ENCODE results near the gene PRM1. TPM values are rescaled to one million over a fixed set of nuclear protein-coding genes. Genes with fewer than 3 reads are reported as not detected.

The PRM1 gene
- total and polyA plus RNA-seq, 2 of the 13 experiments (the other 11 are each of a cell fraction or from before 2014, with no cell fraction given) = not detected

DNA sequence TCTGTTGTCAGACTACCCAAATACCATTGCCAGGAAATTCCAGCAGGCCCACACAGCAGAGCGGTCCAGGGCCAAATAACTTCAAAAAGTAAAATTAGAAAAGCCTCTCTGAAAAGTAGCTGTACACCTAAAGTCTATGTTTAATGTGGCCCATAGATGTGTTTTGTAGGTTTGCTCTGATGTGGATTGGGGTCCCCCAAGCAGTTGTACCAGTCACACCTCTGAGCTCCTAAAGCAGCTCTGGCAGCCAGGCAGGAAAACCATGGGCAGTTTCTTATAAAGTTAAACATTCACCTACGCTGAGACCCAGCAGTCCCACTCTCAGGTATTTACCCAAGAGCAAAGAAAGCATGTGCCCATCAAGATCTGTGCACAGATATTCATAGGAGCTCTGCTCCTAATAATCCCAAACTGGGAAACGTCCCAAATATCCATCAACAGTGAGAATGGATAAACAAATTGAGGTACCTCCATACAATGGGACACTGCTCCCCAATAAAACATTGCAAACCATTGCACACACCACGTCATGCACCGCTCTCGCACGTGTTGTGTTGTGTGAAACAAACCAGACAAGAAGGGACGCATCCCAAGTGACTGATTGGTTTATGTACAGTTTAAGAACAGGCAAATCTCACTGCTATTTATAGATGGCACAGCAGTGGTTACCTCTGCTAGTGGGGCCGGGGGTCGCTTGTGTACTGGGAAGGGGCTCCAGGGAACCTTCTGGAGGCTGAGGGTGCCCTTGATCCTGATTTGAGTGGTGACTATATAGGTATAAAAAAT is 15.8 kb upstream of the PRM1 start (continued):
- TF ChIP-seq, protein P1, sequence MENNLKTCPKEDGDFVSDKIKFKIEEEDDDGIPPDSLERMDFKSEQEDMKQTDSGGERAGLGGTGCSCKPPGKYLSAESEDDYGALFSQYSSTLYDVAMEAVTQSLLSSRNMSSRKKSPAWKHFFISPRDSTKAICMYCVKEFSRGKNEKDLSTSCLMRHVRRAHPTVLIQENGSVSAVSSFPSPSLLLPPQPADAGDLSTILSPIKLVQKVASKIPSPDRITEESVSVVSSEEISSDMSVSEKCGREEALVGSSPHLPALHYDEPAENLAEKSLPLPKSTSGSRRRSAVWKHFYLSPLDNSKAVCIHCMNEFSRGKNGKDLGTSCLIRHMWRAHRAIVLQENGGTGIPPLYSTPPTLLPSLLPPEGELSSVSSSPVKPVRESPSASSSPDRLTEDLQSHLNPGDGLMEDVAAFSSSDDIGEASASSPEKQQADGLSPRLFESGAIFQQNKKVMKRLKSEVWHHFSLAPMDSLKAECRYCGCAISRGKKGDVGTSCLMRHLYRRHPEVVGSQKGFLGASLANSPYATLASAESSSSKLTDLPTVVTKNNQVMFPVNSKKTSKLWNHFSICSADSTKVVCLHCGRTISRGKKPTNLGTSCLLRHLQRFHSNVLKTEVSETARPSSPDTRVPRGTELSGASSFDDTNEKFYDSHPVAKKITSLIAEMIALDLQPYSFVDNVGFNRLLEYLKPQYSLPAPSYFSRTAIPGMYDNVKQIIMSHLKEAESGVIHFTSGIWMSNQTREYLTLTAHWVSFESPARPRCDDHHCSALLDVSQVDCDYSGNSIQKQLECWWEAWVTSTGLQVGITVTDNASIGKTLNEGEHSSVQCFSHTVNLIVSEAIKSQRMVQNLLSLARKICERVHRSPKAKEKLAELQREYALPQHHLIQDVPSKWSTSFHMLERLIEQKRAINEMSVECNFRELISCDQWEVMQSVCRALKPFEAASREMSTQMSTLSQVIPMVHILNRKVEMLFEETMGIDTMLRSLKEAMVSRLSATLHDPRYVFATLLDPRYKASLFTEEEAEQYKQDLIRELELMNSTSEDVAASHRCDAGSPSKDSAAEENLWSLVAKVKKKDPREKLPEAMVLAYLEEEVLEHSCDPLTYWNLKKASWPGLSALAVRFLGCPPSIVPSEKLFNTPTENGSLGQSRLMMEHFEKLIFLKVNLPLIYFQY (CRISPR knock-in tag; IDR thresholded peaks at IDR 0.05; ENCODE audit: borderline replicate concordance) = peak; percentile 72; the same call in 1 of the 2 replicates
- TF ChIP-seq MIER3 (CRISPR knock-in tag; IDR thresholded peaks at IDR 0.05; ENCODE audit: borderline replicate concordance) = peak; percentile 50
- no peak for TF ChIP-seq SRSF9 (IDR thresholded peaks at IDR 0.05; ENCODE audit: borderline replicate concordance, insufficient read depth, low read depth, low read length, poor library complexity, severe bottlenecking)
- TF ChIP-seq ZNF337 (CRISPR knock-in tag; IDR thresholded peaks at IDR 0.05; ENCODE audit: borderline replicate concordance, low read depth) = no peak
- TF ChIP-seq ZMYM4 (CRISPR knock-in tag; IDR thresholded peaks at IDR 0.05) = peak; percentile 58; the same call in 1 of the 2 replicates
- TF ChIP-seq ZNF562 (CRISPR knock-in tag; IDR thresholded peaks at IDR 0.05; ENCODE audit: borderline replicate concordance) = no peak
- peak; percentile 64; the same call in 1 of the 2 replicates for TF ChIP-seq ELF3 (CRISPR knock-in tag; IDR thresholded peaks at IDR 0.05)
- TF ChIP-seq ZNF296 (CRISPR knock-in tag; conservative IDR thresholded peaks at IDR 0.05) = no peak
- TF ChIP-seq, protein P2, sequence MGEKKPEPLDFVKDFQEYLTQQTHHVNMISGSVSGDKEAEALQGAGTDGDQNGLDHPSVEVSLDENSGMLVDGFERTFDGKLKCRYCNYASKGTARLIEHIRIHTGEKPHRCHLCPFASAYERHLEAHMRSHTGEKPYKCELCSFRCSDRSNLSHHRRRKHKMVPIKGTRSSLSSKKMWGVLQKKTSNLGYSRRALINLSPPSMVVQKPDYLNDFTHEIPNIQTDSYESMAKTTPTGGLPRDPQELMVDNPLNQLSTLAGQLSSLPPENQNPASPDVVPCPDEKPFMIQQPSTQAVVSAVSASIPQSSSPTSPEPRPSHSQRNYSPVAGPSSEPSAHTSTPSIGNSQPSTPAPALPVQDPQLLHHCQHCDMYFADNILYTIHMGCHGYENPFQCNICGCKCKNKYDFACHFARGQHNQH (CRISPR knock-in tag; IDR thresholded peaks at IDR 0.05) = peak; percentile 77
- TF ChIP-seq ZSCAN31 (CRISPR knock-in tag; IDR thresholded peaks at IDR 0.05; ENCODE audit: low read depth) = no peak
- TF ChIP-seq, protein P3, sequence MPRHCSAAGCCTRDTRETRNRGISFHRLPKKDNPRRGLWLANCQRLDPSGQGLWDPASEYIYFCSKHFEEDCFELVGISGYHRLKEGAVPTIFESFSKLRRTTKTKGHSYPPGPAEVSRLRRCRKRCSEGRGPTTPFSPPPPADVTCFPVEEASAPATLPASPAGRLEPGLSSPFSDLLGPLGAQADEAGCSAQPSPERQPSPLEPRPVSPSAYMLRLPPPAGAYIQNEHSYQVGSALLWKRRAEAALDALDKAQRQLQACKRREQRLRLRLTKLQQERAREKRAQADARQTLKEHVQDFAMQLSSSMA (CRISPR knock-in tag; IDR thresholded peaks at IDR 0.05) = no peak
- peak; percentile 67 for TF ChIP-seq TSC22D2 (CRISPR knock-in tag; IDR thresholded peaks at IDR 0.05; ENCODE audit: borderline replicate concordance)
- no peak for TF ChIP-seq CENPT (CRISPR knock-in tag; IDR thresholded peaks at IDR 0.05; ENCODE audit: low read depth)
- peak; percentile 74 for TF ChIP-seq MEF2D (CRISPR knock-in tag; IDR thresholded peaks at IDR 0.05)
- TF ChIP-seq ZNF230 (CRISPR knock-in tag; IDR thresholded peaks at IDR 0.05) = peak; percentile 35; the same call in 1 of the 2 replicates
- TF ChIP-seq HNRNPLL (IDR thresholded peaks at IDR 0.05; ENCODE audit: low read depth, low read length, poor library complexity, severe bottlenecking) = no peak
- TF ChIP-seq JUNB (CRISPR knock-in tag; IDR thresholded peaks at IDR 0.05; ENCODE audit: borderline replicate concordance) = no peak
- no peak for TF ChIP-seq KLF6 (CRISPR knock-in tag; IDR thresholded peaks at IDR 0.05)
- no peak for TF ChIP-seq ATF7 (IDR thresholded peaks at IDR 0.05)
- peak; percentile 65; the same call in 1 of the 2 replicates for TF ChIP-seq ATF7 (CRISPR knock-in tag; IDR thresholded peaks at IDR 0.05)
- TF ChIP-seq ARNT (IDR thresholded peaks at IDR 0.05) = no peak
- TF ChIP-seq, protein P4, sequence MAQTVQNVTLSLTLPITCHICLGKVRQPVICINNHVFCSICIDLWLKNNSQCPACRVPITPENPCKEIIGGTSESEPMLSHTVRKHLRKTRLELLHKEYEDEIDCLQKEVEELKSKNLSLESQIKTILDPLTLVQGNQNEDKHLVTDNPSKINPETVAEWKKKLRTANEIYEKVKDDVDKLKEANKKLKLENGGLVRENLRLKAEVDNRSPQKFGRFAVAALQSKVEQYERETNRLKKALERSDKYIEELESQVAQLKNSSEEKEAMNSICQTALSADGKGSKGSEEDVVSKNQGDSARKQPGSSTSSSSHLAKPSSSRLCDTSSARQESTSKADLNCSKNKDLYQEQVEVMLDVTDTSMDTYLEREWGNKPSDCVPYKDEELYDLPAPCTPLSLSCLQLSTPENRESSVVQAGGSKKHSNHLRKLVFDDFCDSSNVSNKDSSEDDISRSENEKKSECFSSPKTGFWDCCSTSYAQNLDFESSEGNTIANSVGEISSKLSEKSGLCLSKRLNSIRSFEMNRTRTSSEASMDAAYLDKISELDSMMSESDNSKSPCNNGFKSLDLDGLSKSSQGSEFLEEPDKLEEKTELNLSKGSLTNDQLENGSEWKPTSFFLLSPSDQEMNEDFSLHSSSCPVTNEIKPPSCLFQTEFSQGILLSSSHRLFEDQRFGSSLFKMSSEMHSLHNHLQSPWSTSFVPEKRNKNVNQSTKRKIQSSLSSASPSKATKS (CRISPR knock-in tag; IDR thresholded peaks at IDR 0.05) = no peak; the same call in 1 of the 2 replicates
